ENCODE data around the gene NOS2.
"Not testable (repeated sequence)": the region's sequence is repeated elsewhere in the genome, so short reads cannot be mapped to it uniquely, and the experiment has no call there.

NOS2 gene

DNA sequence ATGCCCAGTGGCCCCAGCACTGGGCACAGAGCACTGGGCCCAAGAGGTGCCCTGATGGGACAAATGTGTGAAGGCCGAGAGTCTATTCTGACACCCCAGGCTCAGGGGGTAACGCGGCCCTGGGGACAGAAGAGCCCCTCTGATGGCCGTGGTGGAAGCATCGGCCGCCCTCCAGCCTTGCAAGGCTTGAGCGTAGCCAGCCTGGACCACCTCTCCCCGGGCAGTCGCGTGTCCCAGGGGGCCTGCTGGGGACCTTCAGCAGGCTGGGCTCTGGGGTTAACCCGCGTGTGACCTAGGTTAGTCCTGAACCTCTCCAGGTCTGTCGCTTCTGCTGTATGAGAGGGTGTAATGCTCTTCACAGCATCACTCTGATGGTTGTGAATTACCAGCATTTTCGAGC is 40.8 kb downstream of the NOS2 start:
- H3K9me3 Mint-ChIP-seq, result no peaks in the 10 kb centered on the region
- H3K27me3 Mint-ChIP-seq, result peaks cover 6% of the 10 kb centered on the region
- H3K36me3 Mint-ChIP-seq (ENCODE audit: low read depth), result no peaks in the 10 kb centered on the region
- no peak overlapping the region for H3K4me3 Mint-ChIP-seq
- no peak overlapping the region for H3K27ac Mint-ChIP-seq
- DNase-seq, result no peak
- H3K4me1 Mint-ChIP-seq (ENCODE audit: low read depth), result no peaks in the 10 kb centered on the region

DNA sequence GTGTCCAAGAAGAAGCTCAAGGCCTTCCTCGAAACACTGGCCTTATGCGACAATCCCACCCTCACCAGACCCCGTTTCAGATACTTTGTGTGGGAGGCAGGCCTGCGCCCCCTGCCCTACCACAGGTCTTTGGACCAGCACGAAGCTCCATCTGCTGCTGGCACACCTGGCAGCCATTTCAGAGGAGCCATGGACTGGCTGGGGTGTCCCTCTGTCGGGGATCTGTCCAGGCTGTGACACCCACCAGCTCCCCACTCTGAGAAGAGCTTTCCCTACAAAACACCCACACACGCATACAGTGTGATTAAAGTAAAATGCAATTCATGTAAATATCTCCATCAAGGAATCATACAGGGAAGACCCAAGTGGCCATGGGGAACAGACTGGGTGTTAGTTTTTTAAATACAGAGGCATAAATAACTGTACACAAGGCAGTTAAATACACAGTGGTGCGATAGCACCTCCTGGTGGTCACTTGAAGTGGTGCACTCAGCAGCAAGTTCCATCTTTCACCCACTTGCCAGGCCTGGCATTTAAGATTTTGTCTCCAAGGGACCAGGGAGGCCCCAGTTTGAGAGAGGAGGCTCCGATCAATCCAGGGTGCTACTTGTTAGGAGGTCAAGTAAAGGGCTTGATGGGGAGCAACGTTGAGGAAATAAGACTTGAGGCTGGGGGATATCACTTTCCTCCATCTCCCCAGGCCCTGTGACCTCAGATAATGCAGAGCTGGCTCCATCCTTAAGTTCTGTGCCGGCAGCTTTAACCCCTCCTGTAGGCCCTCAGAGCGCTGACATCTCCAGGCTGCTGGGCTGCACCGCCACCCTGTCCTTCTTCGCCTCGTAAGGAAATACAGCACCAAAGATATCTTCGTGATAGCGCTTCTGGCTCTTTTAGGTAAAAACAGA is 43.6 kb downstream of the NOS2 start:
- H3K36me3 Mint-ChIP-seq (ENCODE audit: low read depth), result no peaks in the 10 kb centered on the region
- peak; percentile 71 for DNase-seq
- H3K4me1 Mint-ChIP-seq (ENCODE audit: low read depth), result no peaks in the 10 kb centered on the region
- no peak overlapping the region for H3K27ac Mint-ChIP-seq
- H3K4me3 Mint-ChIP-seq, result no peak overlapping the region
- H3K9me3 Mint-ChIP-seq, result no peaks in the 10 kb centered on the region
- peaks cover 6% of the 10 kb centered on the region for H3K27me3 Mint-ChIP-seq

- H3K4me1 Mint-ChIP-seq (ENCODE audit: low read depth), result no peaks in the 10 kb centered on the region
- H3K9me3 Mint-ChIP-seq, result no peaks in the 10 kb centered on the region
- H3K36me3 Mint-ChIP-seq (ENCODE audit: low read depth), result no peaks in the 10 kb centered on the region
- no peak overlapping the region for H3K4me3 Mint-ChIP-seq
- peaks cover 6% of the 10 kb centered on the region for H3K27me3 Mint-ChIP-seq
- no peak overlapping the region for H3K27ac Mint-ChIP-seq
- peak; percentile 27 for DNase-seq
Observed at GRCh38 chr17:27755706-27756466, 44.4 kb downstream of the NOS2 start.

DNA sequence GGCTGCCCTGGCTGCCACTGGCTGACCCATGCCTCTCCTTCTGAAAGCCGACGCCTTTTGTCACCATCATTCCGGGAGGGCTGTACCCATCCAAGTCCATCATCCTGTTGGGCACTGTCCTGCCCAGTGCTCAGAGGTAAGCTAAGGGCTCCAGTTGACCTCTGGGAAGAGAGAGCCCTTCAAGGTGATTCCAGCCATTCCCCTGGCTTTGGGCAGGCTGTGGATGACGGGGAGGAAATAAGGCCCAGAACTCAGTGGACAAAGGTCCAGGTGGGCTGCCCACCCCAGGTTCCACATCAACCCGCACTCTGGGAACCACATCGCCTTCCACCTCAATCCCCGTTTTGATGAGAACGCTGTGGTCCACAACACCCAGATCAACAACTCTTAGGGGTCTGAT is 45.8 kb downstream of the NOS2 start:
- no peak overlapping the region for H3K27ac Mint-ChIP-seq
- H3K9me3 Mint-ChIP-seq, result no peaks in the 10 kb centered on the region
- H3K27me3 Mint-ChIP-seq, result no peaks in the 10 kb centered on the region
- no peaks in the 10 kb centered on the region for H3K4me1 Mint-ChIP-seq (ENCODE audit: low read depth)
- DNase-seq, result peak; percentile 18
- H3K36me3 Mint-ChIP-seq (ENCODE audit: low read depth), result no peaks in the 10 kb centered on the region
- H3K4me3 Mint-ChIP-seq, result no peak overlapping the region

- not testable (repeated sequence) for H3K9me3 Mint-ChIP-seq; H3K36me3 Mint-ChIP-seq (ENCODE audit: low read depth); H3K4me3 Mint-ChIP-seq; H3K4me1 Mint-ChIP-seq (ENCODE audit: low read depth); H3K27me3 Mint-ChIP-seq; H3K27ac Mint-ChIP-seq
- peak; percentile 9 for DNase-seq
Observed at GRCh38 chr17:27753726-27754125, 46.6 kb downstream of the NOS2 start.

- DNase-seq, result peak; percentile 12
- not testable (repeated sequence) for H3K4me3 Mint-ChIP-seq; H3K36me3 Mint-ChIP-seq (ENCODE audit: low read depth); H3K9me3 Mint-ChIP-seq; H3K4me1 Mint-ChIP-seq (ENCODE audit: low read depth); H3K27me3 Mint-ChIP-seq; H3K27ac Mint-ChIP-seq
Observed at GRCh38 chr17:27752831-27753619, 47.3 kb downstream of the NOS2 start.

GRCh38 chr17:27751622-27752490 is 48.5 kb downstream of the NOS2 start:
- no peak overlapping the region for H3K4me3 Mint-ChIP-seq
- H3K9me3 Mint-ChIP-seq, result no peaks in the 10 kb centered on the region
- H3K27me3 Mint-ChIP-seq, result no peaks in the 10 kb centered on the region
- H3K27ac Mint-ChIP-seq, result no peak overlapping the region
- peak; percentile 16 for DNase-seq
- H3K4me1 Mint-ChIP-seq (ENCODE audit: low read depth), result no peaks in the 10 kb centered on the region
- no peaks in the 10 kb centered on the region for H3K36me3 Mint-ChIP-seq (ENCODE audit: low read depth)

DNA sequence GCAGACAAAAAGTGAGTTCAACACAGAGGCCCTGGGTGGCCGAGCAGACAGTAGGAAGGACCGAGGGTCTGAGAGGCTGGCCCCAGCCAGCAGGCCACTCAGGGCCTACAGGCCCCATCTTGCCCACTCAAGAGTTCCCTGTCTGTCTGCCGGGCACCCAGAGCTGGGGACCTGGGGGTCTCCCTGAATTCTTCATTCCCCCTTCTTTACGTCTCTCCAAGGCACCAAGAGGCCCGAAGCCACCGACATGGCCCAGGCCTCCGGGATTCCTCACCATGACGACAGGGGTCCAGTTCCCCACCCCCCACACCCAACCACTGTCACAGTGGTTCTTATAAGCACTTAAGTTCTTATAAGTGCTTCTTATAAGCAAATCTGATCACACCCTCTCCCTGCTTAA is 49.2 kb downstream of the NOS2 start:
- no peaks in the 10 kb centered on the region for H3K4me1 Mint-ChIP-seq (ENCODE audit: low read depth)
- no peak overlapping the region for H3K27ac Mint-ChIP-seq
- H3K4me3 Mint-ChIP-seq, result no peak overlapping the region
- peak; percentile 6 for DNase-seq
- no peaks in the 10 kb centered on the region for H3K27me3 Mint-ChIP-seq
- H3K36me3 Mint-ChIP-seq (ENCODE audit: low read depth), result no peaks in the 10 kb centered on the region
- no peaks in the 10 kb centered on the region for H3K9me3 Mint-ChIP-seq

DNA sequence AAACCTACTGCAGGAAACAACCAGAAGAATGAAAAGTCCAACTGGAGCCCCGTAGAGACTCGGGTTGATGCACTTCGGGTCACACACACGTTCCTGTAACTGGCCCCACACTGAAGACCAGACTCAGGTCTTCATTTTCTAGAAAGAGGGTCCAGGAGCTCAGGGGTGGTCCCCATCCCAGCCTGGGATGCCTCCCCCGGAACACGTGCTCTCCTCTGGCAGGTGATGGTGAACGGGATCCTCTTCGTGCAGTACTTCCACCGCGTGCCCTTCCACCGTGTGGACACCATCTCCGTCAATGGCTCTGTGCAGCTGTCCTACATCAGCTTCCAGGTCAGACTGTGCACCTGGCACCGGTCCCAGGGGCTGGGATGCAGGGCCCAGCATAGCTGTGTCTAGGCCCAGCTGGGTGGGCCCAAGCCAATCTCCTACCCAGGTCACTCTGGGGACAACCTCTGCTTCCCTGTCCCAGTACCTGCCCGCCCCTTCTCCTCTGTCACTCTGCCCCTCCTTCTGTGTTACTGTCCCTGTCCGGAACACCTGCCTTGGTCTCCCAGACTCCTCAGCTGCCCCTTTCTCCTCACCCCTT is 50.7 kb downstream of the NOS2 start:
- not testable (repeated sequence) for H3K9me3 Mint-ChIP-seq; H3K27me3 Mint-ChIP-seq; DNase-seq; H3K36me3 Mint-ChIP-seq (ENCODE audit: low read depth); H3K4me1 Mint-ChIP-seq (ENCODE audit: low read depth); H3K4me3 Mint-ChIP-seq; H3K27ac Mint-ChIP-seq

- DNase-seq, result no peak
- H3K27ac Mint-ChIP-seq, result no peak overlapping the region
Observed at GRCh38 chr17:27748360-27748825, 51.9 kb downstream of the NOS2 start.

GRCh38 chr17:27747462-27748359 is 52.6 kb downstream of the NOS2 start:
- no peaks in the 10 kb centered on the region for H3K9me3 Mint-ChIP-seq
- H3K4me1 Mint-ChIP-seq (ENCODE audit: low read depth), result no peaks in the 10 kb centered on the region
- H3K36me3 Mint-ChIP-seq (ENCODE audit: low read depth), result no peaks in the 10 kb centered on the region

More at GRCh38 chr17:27748360-27748825, 51.9 kb downstream of the NOS2 start:
- Mint-ChIP-seq H3K9me3 (no peaks in the 10 kb centered on the region), H3K4me1 (ENCODE audit: low read depth) (no peaks in the 10 kb centered on the region), H3K4me3 (no peak overlapping the region), H3K27me3 (no peaks in the 10 kb centered on the region), H3K36me3 (ENCODE audit: low read depth) (no peaks in the 10 kb centered on the region)

DNA sequence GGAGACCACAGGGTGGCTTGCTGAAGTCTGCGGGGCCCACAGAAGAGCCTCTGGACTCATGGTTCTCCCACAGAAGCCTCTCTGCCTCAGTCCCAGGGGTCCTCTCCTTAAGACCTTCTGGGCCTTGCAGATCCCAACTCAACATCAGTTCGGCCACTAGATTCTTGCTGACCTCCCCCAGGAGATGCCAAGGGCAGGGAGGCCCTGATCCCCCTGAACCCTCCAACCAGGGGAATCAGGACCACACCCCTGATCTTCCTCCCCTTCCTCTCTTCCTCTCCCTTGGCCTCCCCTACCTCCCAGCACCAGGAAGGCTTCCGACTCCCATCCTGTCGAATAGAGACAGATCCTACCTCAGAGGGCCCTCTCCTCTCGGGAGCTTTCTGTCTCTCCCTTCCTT is 53.4 kb downstream of the NOS2 start:
- no peaks in the 10 kb centered on the region for H3K4me1 Mint-ChIP-seq (ENCODE audit: low read depth)
- H3K36me3 Mint-ChIP-seq (ENCODE audit: low read depth), result no peaks in the 10 kb centered on the region
- no peak for DNase-seq
- no peak overlapping the region for H3K4me3 Mint-ChIP-seq
- H3K27ac Mint-ChIP-seq, result no peak overlapping the region
- no peaks in the 10 kb centered on the region for H3K27me3 Mint-ChIP-seq
- no peaks in the 10 kb centered on the region for H3K9me3 Mint-ChIP-seq

More at GRCh38 chr17:27747462-27748359, 52.6 kb downstream of the NOS2 start:
- no peak overlapping the region for H3K4me3 Mint-ChIP-seq
- H3K27me3 Mint-ChIP-seq, result no peaks in the 10 kb centered on the region
- H3K27ac Mint-ChIP-seq, result no peak overlapping the region
- DNase-seq, result no peak

DNA sequence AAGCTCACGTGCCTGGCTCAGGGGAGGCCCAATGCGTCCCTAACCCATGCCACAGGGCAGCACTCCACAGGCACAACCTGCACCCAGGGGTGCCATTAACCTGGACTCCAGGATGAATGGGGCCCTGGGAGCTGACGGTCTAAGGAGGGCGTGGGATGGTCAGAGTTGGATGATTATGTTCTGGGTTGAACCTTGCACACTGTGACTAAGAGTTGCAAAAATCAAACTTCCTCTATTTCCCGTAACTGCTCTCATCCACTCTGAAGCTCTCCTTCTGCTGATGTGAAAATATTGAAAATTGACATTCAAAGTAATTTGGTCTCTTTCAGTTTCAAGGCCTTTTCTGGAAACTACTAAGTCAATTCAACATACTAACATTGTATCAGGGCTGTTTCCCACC is 54.0 kb downstream of the NOS2 start:
- not testable (repeated sequence) for H3K4me1 Mint-ChIP-seq (ENCODE audit: low read depth); DNase-seq; H3K27me3 Mint-ChIP-seq; H3K27ac Mint-ChIP-seq; H3K9me3 Mint-ChIP-seq; H3K4me3 Mint-ChIP-seq; H3K36me3 Mint-ChIP-seq (ENCODE audit: low read depth)

All from activated T-cell treated with anti-CD3 and anti-CD28 coated beads, Interleukin-2, amount 50 U/mL, for 24 hours (primary cell).